Left colon (tissue), 2 donors: ENCODE measurements around the gene NCSTN. TPM values are rescaled to one million over a fixed set of nuclear protein-coding genes. Genes with fewer than 3 reads are reported as not detected.

ENCODE experiments used
- ATAC-seq: fragments of 200-7000 bp; cut with Tn5 transposase; one replicate; pipeline ENCODE4 v1.9.1; 2020; ENCODE audit warnings: mild to moderate bottlenecking, moderate library complexity
- DNase-seq, 2 donors: peaks; one replicate each; pipeline ENCODE4 v3.0.0-alpha.2; 2020
- intact Hi-C, 2 donors: fragments of 100-400 bp; cut with DNase I in 1 of 2; cut with micrococcal nuclease in 1 of 2; formaldehyde crosslinking; loops; one replicate each; pipeline versions ENCODE4 v1.11.2 to v1.14.0; 2022; cut with DNase I, micrococcal nuclease
- total RNA-seq, 2 donors: library from RNA; stranded (reverse); fragmentation: NEBNext Ultra II Directional; extraction: Animal tissue kit (Norgen Biotek cat#: 25700); gene quantifications; one replicate each; pipeline ENCODE4 v1.2.1, GENCODE V29; 2021
- donor health status: DM: no; HTN: no; CAD: no.
- donor health status: DM: yes; HTN: yes; CAD: no.

Gene NCSTN
- total RNA-seq, 2 donors from 2014 or later = 89.5 to 109 TPM

DNA sequence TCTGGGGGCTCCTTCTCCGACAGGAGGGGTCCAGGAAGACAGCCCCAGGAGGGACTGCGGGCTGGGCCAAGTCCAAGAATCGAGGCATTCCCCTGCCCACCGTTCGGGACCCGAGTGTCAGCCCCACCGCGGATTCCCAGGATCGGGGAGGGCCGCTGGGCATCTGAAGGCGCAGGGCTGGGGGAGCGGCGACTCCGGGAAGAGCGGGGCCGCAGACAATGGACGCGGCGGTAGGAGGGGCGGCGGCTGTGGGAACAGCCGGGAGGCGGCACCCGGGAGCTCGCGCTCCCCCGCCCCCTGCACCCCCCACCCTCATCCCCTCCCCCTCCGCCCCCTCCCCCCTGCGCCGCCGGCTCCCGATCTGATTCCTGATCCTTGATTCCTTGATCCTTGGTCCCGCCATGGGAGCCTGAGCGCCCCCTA is 57.1 kb downstream of the NCSTN start, which contains the start of gene VANGL2:
Gene VANGL2 (plus strand): TSS at position 342 of the 423 bp plus-strand sequence. CDS start 15,274 bp downstream, outside the sequence.
- peak; percentile 69 to 84 for DNase-seq
- ATAC-seq = peak; percentile 78
- intact Hi-C loops = no loop called here

DNA sequence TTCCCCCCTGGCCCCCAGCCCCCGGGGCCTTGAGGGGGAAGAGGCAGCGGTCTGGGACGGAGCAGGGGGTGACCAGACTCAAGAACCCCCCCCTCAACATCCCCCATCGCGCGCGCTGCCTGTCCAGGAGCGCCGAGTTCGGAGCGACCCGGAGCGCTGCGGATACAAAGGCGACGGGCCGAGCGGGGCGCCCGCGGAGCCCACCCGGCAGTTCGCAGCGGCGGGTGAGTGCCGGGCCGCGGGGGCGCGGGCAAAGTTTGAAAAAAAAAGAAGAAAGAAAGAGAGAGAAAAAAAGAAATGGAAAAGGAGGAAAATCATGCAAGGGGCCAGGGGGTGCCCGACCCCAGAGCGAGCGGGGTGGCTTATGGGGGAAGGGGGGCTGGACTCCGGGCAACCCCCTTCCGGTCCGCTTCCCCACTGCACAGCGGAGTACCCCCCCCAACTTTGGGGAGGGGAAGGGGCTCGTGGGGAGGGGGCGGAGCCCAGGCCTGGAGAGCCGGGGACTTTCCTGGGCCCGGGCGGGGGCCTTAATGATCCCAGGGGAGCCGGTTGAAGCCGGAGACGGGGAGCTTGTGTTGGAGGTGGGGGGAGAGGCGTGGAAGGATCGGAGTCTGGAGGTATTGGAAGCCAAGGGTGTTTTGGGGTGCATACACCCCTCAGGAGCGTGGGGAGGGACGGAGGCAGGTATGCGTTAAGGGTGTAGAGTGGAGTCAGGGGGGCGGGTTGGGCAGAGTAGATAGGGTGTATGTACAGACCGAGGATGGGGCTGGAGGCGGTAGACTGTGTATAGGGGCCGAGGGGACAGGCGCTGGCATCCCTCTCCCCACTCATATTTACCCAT is 57.7 kb downstream of the NCSTN start:
- intact Hi-C loops = no loop called here
- ATAC-seq = peak; percentile 40

DNA sequence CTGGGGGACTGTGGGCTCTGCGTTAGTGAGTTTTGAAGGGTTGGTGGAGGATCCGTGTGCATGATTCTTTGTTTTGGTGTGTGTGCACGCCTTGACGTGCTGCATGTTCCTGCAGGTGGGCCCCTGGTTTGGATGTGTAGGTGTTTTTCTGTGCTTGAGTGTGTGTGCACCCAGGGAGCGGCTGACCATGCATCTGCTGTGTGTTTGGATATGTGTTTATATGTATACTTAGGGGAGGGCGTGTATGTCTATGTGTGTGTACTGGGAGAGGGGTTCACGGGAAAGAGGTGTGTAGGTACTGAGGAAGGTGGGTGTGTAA is 58.3 kb downstream of the NCSTN start:
- DNase-seq = peak in 1 of 2 donors; percentile 22
- peak; percentile 50 for ATAC-seq
- intact Hi-C loops = no loop called here

More for the DNA sequence above, 57.7 kb downstream of the NCSTN start:
- peak in 1 of 2 donors; percentile 37 for DNase-seq

DNA sequence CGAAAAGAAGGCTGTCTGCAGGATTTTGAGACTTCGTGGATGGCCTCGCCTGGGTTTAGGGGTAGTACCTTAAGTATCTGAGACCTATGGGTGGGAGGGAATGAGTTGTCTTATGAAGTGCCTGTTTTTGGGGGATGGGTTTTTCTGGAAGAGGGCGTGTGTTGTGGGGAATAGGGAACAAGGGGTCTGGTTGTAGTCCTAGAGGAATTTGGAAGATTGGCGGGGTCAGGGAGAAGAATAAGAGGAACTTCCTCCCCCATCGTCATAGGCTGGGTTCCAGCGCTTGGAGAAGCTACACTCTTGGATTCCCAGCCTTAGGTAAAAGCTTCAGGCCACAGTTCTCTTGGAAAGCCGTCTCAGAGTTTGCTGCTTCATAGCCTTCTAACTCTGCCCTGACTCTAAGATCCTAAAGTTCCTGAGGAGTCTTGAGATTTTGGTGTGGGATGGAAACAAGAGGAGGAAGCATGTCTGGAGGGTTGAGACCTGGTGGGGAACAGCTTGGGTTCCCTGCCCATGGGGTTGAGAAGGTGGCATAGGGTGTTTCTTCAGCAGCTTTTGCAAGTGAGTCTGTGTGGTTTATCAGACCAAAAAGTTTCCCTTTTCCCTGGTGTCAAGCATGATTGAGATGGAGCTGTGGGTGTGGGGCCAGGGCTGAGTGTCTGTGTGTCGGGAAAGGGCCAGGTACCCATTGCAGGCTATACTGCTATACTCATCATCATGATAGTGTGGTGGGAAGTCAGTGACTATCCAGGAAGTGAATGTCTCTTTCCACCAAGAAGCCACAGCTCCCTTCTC is 59.0 kb downstream of the NCSTN start:
- intact Hi-C loops = no loop called here
- ATAC-seq (no peak), DNase-seq (no peak)

DNA sequence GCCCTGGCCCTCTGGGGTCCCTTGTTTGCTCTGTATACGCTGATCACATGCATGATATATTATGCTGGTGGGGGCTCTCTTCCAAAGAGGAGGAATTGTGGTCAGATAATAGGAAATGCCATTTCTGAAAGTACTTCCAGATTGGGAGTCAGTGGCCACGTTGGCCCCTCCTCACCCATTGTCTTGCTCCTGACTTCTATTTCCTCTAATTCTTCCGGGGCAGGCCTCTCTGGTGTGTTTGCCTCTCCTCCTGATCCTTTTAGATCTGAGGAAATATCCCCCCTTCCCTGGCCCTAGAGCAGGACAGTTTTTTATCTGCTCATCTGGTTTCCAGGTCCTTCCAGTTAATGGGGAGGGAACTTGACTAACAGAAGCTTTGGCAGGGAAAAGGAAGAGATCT is 60.1 kb downstream of the NCSTN start:
- DNase-seq = no peak
- no peak for ATAC-seq
- intact Hi-C loops = no loop called here

DNA sequence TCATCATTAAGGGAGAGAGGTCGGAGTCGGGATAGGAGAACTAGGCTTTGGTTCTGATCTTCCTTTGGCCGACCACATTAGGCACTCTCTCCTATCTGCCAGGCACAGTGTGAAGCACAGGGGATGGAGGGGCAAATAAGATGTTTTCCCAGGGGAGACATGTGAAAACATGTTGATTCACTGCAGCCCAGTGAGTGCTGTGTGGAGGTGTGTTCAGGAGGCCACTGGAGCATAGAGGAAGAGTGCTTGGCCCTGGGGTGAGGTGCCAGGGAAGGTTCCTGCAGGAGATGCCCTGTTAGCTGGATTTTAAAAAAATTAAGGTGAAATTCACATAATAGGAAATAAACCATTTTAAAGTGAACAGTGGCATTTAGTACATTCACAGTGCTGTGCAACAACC is 60.9 kb downstream of the NCSTN start:
- DNase-seq (no peak), ATAC-seq (no peak)
- intact Hi-C loops = no loop called here

DNA sequence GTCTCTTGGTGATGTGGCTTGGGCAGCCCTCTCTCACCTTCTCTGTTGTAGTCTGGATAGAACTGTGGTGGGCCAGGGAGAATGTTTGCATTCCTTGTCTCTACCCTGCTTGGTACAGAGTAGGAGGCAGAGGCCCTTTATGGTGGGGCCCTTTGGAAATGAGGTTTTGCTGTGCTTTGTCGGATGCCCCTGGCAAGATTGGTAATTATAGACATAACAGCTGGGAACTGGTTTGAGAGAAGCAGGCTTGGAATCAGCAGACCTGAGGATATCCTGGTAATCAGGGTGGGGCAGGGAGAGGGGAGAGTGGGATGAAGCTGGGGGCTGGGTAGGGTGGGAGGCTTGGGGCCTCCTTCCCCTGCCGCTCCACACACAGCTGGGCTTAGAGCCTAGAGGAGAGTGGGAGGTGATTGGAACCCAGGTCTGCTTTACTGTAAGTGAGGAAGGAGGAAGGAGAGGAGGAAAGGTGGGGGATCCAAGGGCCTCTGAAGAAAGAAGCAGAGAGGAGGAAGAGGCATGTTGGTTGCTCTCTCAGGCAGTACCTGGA is 62.2 kb downstream of the NCSTN start:
- DNase-seq = no peak
- ATAC-seq = no peak
- intact Hi-C loops = no loop called here

DNA sequence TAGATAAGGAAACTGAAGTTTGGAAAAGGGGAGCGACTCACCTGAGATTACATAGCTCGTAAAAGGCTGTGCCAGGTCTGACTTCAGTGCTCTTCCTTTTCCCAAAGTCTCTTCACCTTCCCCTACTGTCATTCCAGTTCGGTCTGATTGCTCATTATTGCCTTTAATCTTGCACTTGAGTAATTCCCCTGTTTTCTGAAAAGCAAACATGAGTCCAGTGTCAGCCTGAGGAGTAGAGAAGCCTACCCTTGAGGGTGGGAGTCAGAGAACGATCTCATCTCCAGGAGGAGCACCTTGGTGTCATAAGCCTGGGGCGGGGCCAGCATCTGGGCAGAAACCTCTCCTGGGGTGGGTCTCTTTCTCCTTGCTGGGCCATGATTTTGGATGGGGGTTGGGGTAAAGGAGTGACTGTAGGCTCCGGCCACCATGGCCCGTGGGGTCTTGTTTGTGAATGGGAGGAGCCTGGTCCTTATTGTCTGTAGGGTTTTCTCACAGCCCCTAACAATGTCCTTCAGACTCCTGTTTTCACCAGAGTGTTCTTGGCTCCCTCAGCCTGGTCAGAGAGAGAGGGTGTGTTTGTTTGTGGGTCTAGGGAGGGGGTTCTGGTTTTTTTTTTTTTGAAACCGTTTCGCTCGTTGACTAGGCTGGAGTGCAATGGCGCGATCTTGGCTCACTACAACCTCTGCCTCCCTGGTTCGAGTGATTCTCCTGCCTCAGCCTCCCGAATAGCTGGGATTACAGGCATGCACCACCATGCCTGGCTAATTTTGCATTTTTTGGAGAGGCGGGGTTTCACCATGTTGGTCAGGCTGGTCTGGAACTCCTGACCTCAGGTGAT is 63.2 kb downstream of the NCSTN start:
- ATAC-seq = peak; percentile 19
- DNase-seq = no peak
- intact Hi-C loops = no loop called here

DNA sequence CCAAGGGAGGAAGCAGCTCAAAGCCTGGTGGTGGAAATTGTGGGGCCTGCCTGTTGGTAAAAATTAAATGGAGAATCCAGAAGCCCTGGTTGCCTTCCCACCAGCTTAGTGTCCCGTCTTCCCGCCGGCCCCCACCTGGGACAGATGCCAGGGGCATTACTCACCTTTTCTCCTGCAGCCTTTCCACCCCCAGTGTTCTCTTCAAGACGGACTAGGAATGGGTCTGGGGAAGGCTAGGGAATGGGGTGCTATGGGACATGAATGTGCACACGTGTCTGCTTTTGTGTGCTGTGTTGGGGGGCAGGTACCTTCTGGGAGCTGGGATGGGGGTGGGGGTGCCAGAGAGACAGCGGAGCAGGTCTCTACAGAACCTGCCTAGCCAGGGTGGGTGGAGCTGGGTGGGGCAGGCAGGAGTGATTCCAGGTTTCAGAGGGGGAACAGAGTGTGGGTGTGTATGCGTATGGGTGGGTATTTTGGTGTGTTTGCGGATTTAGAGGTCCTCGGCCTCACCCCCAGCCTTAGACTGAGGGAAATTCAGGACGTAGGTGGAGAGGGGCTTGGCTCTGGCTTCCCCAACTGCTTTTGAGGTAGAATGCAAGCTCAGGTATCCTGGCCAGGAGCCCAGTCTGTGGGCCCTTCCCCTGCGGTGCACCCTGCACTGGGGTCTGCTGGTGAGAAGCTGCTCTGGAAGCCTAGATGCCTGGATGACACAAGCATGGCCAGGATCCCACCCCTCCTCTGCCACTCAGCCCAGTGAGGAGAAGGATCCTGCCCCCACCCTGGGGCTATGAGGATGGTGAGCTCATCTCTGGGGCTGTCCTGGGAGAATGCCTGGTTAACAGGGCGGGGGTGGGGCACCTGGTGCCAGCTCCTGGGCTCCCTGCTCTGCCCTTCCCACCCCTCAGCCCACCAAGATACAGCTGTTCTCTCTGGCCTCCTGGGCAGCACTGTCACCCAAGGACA is 64.9 kb downstream of the NCSTN start:
- ATAC-seq = peak; percentile 73
- intact Hi-C loops = no loop called here
- DNase-seq = peak in 1 of 2 donors; percentile 46

Other genes starting within 250 kb of the NCSTN start
- gene IGSF8, start 244.8 kb upstream of the NCSTN start, total RNA-seq = 10 to 100 TPM; 57.6 to 64.0 TPM
- 10 to 100 TPM in 1 of 2 donors, 1 to 10 TPM in 1; 1.8 to 12.1 TPM for gene ATP1A2, start 227.6 kb upstream of the NCSTN start, total RNA-seq
- not detected for gene ATP1A4, start 191.8 kb upstream of the NCSTN start, total RNA-seq
- gene CASQ1, start 152.8 kb upstream of the NCSTN start, total RNA-seq = under 1 TPM in 1 of 2 donors, not detected in 1; 0.64 TPM
- gene PEA15, start 138.0 kb upstream of the NCSTN start, total RNA-seq = 10 to 100 TPM; 26.2 to 42.4 TPM
- 10 to 100 TPM; 83.3 to 92.8 TPM for gene DCAF8, start 80.8 kb upstream of the NCSTN start, total RNA-seq
- gene PEX19, start 58.2 kb upstream of the NCSTN start, total RNA-seq = 10 to 100 TPM; 57.3 to 70.1 TPM
- 100 to 1,000 TPM; 153 to 165 TPM for gene COPA, start 133 bp upstream of the NCSTN start, total RNA-seq
- gene NHLH1, start 23.7 kb downstream of the NCSTN start, total RNA-seq = under 1 TPM in 1 of 2 donors, not detected in 1; 0.20 TPM
- 1 to 10 TPM; 5.8 to 6.3 TPM for gene VANGL2, start 57.2 kb downstream of the NCSTN start, total RNA-seq
- gene SLAMF6, start 179.9 kb downstream of the NCSTN start, total RNA-seq = 1 to 10 TPM in 1 of 2 donors, under 1 TPM in 1; 0.61 to 1.4 TPM
- 1 to 10 TPM; 2.1 to 6.2 TPM for gene CD84, start 236.1 kb downstream of the NCSTN start, total RNA-seq